Mammary epithelial cell (primary cell): ENCODE results near the gene BTC.

ENCODE experiments used
- CTCF ChIP-seq, 2 donors: IDR thresholded peaks in 1 of 2; conservative IDR thresholded peaks in 1 of 2; 2 replicates each; pipeline ENCODE4 v1.5.1; 2011 to 2012; ENCODE audit warnings: inconsistent platforms in 2 of 2, low read length in 2 of 2, mild to moderate bottlenecking in 2 of 2, control low read depth in 1 of 2, low read depth in 1 of 2; ENCODE audit not compliant: insufficient read depth in 1 of 2; ENCODE audit errors: extremely low read depth in 1 of 2
- EZH2 ChIP-seq: IDR thresholded peaks from 2 replicates; pipeline ENCODE4 v1.6.1; 2012; ENCODE audit warnings: low read length, inconsistent platforms, borderline replicate concordance

DNA sequence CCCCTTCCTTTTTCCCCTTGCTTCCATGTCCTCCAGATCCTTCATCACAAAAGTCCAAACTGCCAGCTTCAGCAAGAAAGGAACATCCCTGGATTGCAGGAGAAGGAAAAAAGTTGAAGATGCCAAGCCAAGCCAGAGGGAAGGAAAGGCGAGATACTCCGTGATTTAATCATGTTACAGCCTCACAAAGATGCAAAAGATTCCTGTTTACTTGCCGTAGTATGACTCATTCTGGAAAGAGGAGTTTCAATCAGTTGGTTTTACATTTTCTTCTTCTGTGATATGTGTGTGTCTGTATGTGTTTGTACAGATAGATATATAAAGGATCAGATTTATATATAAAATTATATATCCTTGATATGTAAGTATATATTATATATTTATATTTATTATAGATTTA, 69.3 kb downstream of the BTC start:
- TF ChIP-seq CTCF (conservative IDR thresholded peaks at IDR 0.05 in 1 of 2, IDR thresholded peaks at IDR 0.05 in 1 of 2; ENCODE audit: extremely low read depth in 1 of 2, insufficient read depth in 1 of 2, low read depth in 1 of 2, low read length in 2 of 2) (no peak), EZH2 (no peak)
